Activated CD4-positive, alpha-beta T cell treated with anti-CD3 and anti-CD28 coated beads, Interleukin-2, amount 50 U/mL, for 1 hour (primary cell): Measurements from ENCODE around the gene MLC1.

Source experiments
- DNase-seq: peaks from one replicate; pipeline ENCODE4 v3.0.0-alpha.2; 2020

Gene MLC1

GRCh38 chr22:50034126-50035081 lies 50.8 kb downstream of the MLC1 start:
- DNase-seq, result no peak

- no peak for DNase-seq
Observed at GRCh38 chr22:50032941-50033601, 52.2 kb downstream of the MLC1 start.

GRCh38 chr22:50032109-50032871 lies 52.9 kb downstream of the MLC1 start:
- no peak for DNase-seq

- no peak for DNase-seq
Observed at GRCh38 chr22:50031189-50032091, 53.8 kb downstream of the MLC1 start.

- DNase-seq, result peak; percentile 78
Observed at GRCh38 chr22:50030297-50031188, 54.7 kb downstream of the MLC1 start.

- DNase-seq, result peak; percentile 49
Observed at GRCh38 chr22:50027639-50028537, 57.3 kb downstream of the MLC1 start.

- no peak for DNase-seq
Observed at GRCh38 chr22:50025993-50026392, 59.2 kb downstream of the MLC1 start.

GRCh38 chr22:50022171-50022819 lies 62.9 kb downstream of the MLC1 start:
- DNase-seq, result no peak

GRCh38 chr22:50020606-50021005 lies 64.6 kb downstream of the MLC1 start:
- no peak for DNase-seq

GRCh38 chr22:50019316-50019715 lies 65.9 kb downstream of the MLC1 start:
- DNase-seq, result no peak

- DNase-seq, result no peak
Observed at GRCh38 chr22:50018608-50019285, 66.5 kb downstream of the MLC1 start.

GRCh38 chr22:50017701-50018224 lies 67.5 kb downstream of the MLC1 start:
- no peak for DNase-seq

GRCh38 chr22:50016988-50017700 lies 68.1 kb downstream of the MLC1 start:
- peak; percentile 39 for DNase-seq

- DNase-seq, result no peak
Observed at GRCh38 chr22:50016308-50016987, 68.8 kb downstream of the MLC1 start.

GRCh38 chr22:50015451-50016307 lies 69.5 kb downstream of the MLC1 start:
- no peak for DNase-seq

- DNase-seq, result no peak
Observed at GRCh38 chr22:50014655-50015401, 70.4 kb downstream of the MLC1 start.
